T47D (cell line): ENCODE data around the gene TIAM2.
"Not testable (repeated sequence)": the region's sequence is repeated elsewhere in the genome, so short reads cannot be mapped to it uniquely, and the experiment has no call there.

ENCODE experiments used
- DNase-seq, 2 experiments: peaks; one replicate each; pipeline versions ENCODE4 v3.0.0 to v3.0.0-alpha.2; 2011 to 2012; ENCODE audit warnings: low read depth in 1 of 2, low spot score in 1 of 2
- JUND ChIP-seq: IDR thresholded peaks from 2 replicates; pipeline ENCODE4 v1.6.1; 2012; ENCODE audit warnings: low read depth
- in situ Hi-C: cut with HindIII; loops from 2 replicates; pipeline ENCODE4 v1.10.0; 2016; ENCODE audit warnings: low sequenced_read_pairs, low pct_unique_long_range_greater_than_20kb

The TIAM2 gene

GRCh38 chr6:155263373-155264063 is 268.4 kb downstream of the TIAM2 start, which contains the start of gene CLDN20:
Gene CLDN20, plus strand, starts transcription at chr6:155264013. Its CDS starts 11,707 bp downstream, at chr6:155275720.
- in situ Hi-C loops: no loop called here
- DNase-seq: no peak
- TF ChIP-seq JUND: no peak

GRCh38 chr6:155264693-155265320 is 269.7 kb downstream of the TIAM2 start:
- in situ Hi-C loops: no loop called here
- no peak for DNase-seq

GRCh38 chr6:155265843-155266535 is 270.9 kb downstream of the TIAM2 start:
- TF ChIP-seq JUND: no peak
- in situ Hi-C loops: no loop called here
- peak in 1 of 2 experiments; percentile 13 for DNase-seq

More at GRCh38 chr6:155264693-155265320, 269.7 kb downstream of the TIAM2 start:
- TF ChIP-seq JUND: no peak

GRCh38 chr6:155267411-155267810 is 272.3 kb downstream of the TIAM2 start:
- peak in 1 of 2 experiments; percentile 12 for DNase-seq
- in situ Hi-C loops: no loop called here
- TF ChIP-seq JUND: no peak

- peak in 1 of 2 experiments; percentile 39 for DNase-seq
- in situ Hi-C loops: not testable (repeated sequence)
These were observed 273.2 kb downstream of the TIAM2 start for GRCh38 chr6:155268088-155268867.

GRCh38 chr6:155269765-155270164 is 274.6 kb downstream of the TIAM2 start:
- TF ChIP-seq JUND: no peak
- in situ Hi-C loops: no loop called here
- no peak for DNase-seq

- in situ Hi-C loops: no loop called here
- DNase-seq: no peak
- no peak for TF ChIP-seq JUND
These were observed 275.5 kb downstream of the TIAM2 start for GRCh38 chr6:155270561-155271091.

- DNase-seq: no peak
- TF ChIP-seq JUND: no peak
- in situ Hi-C loops: no loop called here
These were observed 276.0 kb downstream of the TIAM2 start for GRCh38 chr6:155271145-155271544.

- no peak for TF ChIP-seq JUND
- DNase-seq: no peak
- in situ Hi-C loops: no loop called here
These were observed 277.5 kb downstream of the TIAM2 start for GRCh38 chr6:155272353-155273232.

GRCh38 chr6:155273431-155273830 is 278.3 kb downstream of the TIAM2 start:
- in situ Hi-C loops: no loop called here
- DNase-seq: no peak
- no peak for TF ChIP-seq JUND

GRCh38 chr6:155274106-155274505 is 279.0 kb downstream of the TIAM2 start:
- DNase-seq: no peak
- in situ Hi-C loops: no loop called here
- TF ChIP-seq JUND: no peak
